ENCODE measurements around the gene ZNF566. TPM values are rescaled to one million over a fixed set of nuclear protein-coding genes. Genes with fewer than 3 reads are reported as not detected.

Gene ZNF566
- total RNA-seq, 1 donor from 2014 or later = 19.8 TPM

Other genes with a start within 250 kb of the ZNF566 start
- 11.5 TPM for gene ZFP14, start 110.4 kb downstream of the ZNF566 start, total RNA-seq
- gene ZFP82, start 70.9 kb downstream of the ZNF566 start, total RNA-seq = 10.7 TPM
- gene ZNF260, start 38.7 kb upstream of the ZNF566 start, total RNA-seq = 13.5 TPM
- gene ZNF529, start 83.7 kb upstream of the ZNF566 start, total RNA-seq = 28.1 TPM
- 13.6 TPM for gene ZNF382, start 115.8 kb upstream of the ZNF566 start, total RNA-seq
- 9.2 TPM for gene ZNF461, start 177.3 kb upstream of the ZNF566 start, total RNA-seq
- 11.6 TPM for gene ZNF567, start 198.1 kb upstream of the ZNF566 start, total RNA-seq

Measured in sciatic nerve (tissue), 1 donor.